Naive B cell (primary cell): ENCODE results near the gene RUBCNL. TPM values are rescaled to one million over a fixed set of nuclear protein-coding genes. Genes with fewer than 3 reads are reported as not detected.

Source experiments
- ATAC-seq, 2 donors: fragments of 150-1000 bp; cut with Tn5 transposase; 2 replicates each; pipeline ENCODE4 v1.10.0; 2021; ENCODE audit warnings: low read depth in 2 of 2, mild to moderate bottlenecking in 2 of 2, moderate library complexity in 2 of 2
- DNase-seq: peaks from one replicate; pipeline ENCODE4 v3.0.0; 2022
- H3K27ac Mint-ChIP-seq, 6 donors: one replicate each; pipeline ENCODE4 v1.8.0; 2020 to 2022; ENCODE audit warnings: mild to moderate bottlenecking in 6 of 6, mixed read lengths in 6 of 6, moderate library complexity in 5 of 6, inconsistent platforms in 2 of 6
- H3K27me3 Mint-ChIP-seq, 3 donors: one replicate each; pipeline ENCODE4 v1.8.0; 2021 to 2022; ENCODE audit warnings: mixed read lengths in 3 of 3, mild to moderate bottlenecking in 1 of 3
- H3K36me3 Mint-ChIP-seq, 2 donors: one replicate each; pipeline ENCODE4 v1.8.0; 2020 to 2022; ENCODE audit warnings: mixed read lengths in 2 of 2, inconsistent platforms in 1 of 2, mild to moderate bottlenecking in 1 of 2
- H3K4me1 Mint-ChIP-seq, 3 donors: one replicate each; pipeline ENCODE4 v1.8.0; 2020 to 2022; ENCODE audit warnings: mixed read lengths in 3 of 3, inconsistent platforms in 1 of 3, mild to moderate bottlenecking in 1 of 3, moderate library complexity in 1 of 3
- H3K4me3 Mint-ChIP-seq, 8 donors: one replicate each; pipeline ENCODE4 v1.8.0; 2020 to 2022; ENCODE audit warnings: mild to moderate bottlenecking in 8 of 8, mixed read lengths in 8 of 8, moderate library complexity in 8 of 8, inconsistent platforms in 2 of 8
- H3K9me3 Mint-ChIP-seq, 7 donors: one replicate each; pipeline ENCODE4 v1.8.0; 2020 to 2022; ENCODE audit warnings: mixed read lengths in 7 of 7, mild to moderate bottlenecking in 5 of 7, inconsistent platforms in 2 of 7, moderate library complexity in 1 of 7
- polyA plus RNA-seq, 6 donors: library from polyadenylated mRNA; unstranded; fragments of 300-500 nt; fragmentation: Illumina TruSeq; gene quantifications; one replicate each; pipeline ENCODE4 v1.2.3, GENCODE V29; 2021; ENCODE audit warnings: low read depth in 6 of 6

RUBCNL gene
- polyA plus RNA-seq, 6 donors from 2014 or later, result 102 to 156 (median 129) TPM

- Mint-ChIP-seq H3K4me3 (no peak overlapping the region), H3K9me3 (no peaks in the 10 kb centered on the region), H3K36me3 (no peaks in the 10 kb centered on the region), H3K27me3 (no peaks in the 10 kb centered on the region), H3K27ac (no peak overlapping the region), H3K4me1 (peaks cover 0 to 2% (median 0%) of the 10 kb centered on the region in 3 donors)
- ATAC-seq (no peak), DNase-seq (no peak)
These were observed 59.8 kb downstream of the RUBCNL start for GRCh38 chr13:46327246-46327645.

DNA sequence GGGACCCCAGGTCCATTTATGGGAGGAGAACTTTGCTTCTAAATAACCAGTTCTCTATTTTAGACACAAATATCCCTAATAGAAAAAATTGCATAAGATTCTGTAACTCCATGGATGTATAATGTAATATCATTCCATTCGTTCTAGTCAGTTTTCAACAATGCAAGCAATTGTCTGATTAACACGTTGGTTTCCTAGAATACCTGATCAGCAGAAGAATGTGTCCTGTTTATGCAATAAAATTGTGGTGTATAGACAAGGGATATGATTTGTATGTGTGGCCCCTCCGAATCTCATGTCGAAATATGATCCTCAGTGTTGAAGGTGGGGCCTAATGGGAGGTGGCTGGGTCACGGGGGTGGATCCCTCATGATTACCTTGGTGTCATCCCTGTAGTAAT lies 62.1 kb downstream of the RUBCNL start:
- ATAC-seq, result no peak
- no peak overlapping the region for H3K4me3 Mint-ChIP-seq
- H3K27me3 Mint-ChIP-seq, result no peaks in the 10 kb centered on the region
- no peaks in the 10 kb centered on the region for H3K36me3 Mint-ChIP-seq
- no peak overlapping the region for H3K27ac Mint-ChIP-seq
- H3K9me3 Mint-ChIP-seq, result no peaks in the 10 kb centered on the region
- peaks cover 7 to 11% (median 7%) of the 10 kb centered on the region in 3 donors for H3K4me1 Mint-ChIP-seq
- DNase-seq, result no peak

- DNase-seq (peak; percentile 42), ATAC-seq (peak; percentile 69 to 82)
- H3K9me3 Mint-ChIP-seq, result peaks cover 0 to 2% (median 0%) of the 10 kb centered on the region in 7 donors
- H3K27me3 Mint-ChIP-seq, result no peaks in the 10 kb centered on the region
- H3K36me3 Mint-ChIP-seq, result no peaks in the 10 kb centered on the region
- no peak overlapping the region for H3K4me3 Mint-ChIP-seq
- H3K27ac Mint-ChIP-seq, result peak overlapping the region in 1 of 6 donors; percentile 33
- peaks cover 15 to 25% (median 17%) of the 10 kb centered on the region in 3 donors for H3K4me1 Mint-ChIP-seq
These were observed 65.4 kb downstream of the RUBCNL start for GRCh38 chr13:46321494-46322225.

DNA sequence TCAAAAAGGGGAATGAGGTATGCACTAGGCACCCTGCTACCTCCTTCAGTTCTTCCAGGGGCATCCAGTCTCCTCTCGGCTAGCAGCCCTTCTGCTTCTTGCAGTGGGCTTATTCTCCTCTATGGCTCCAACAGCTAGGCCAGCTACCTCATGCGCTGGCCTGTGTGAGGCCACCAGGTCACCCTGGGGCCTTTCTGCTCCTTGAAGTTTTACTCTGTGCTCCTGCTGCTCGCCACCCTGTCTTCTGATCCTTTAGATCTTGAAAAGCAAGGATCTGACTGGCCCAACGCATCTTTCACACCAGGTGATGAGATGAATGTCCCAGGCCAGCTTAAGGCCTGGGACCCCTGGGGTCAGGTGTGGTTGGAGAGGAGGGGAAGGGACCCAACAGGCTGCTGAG lies 66.2 kb downstream of the RUBCNL start:
- H3K9me3 Mint-ChIP-seq, result peaks cover 0 to 2% (median 0%) of the 10 kb centered on the region in 7 donors
- DNase-seq, result no peak
- no peaks in the 10 kb centered on the region for H3K36me3 Mint-ChIP-seq
- peaks cover 15 to 25% (median 17%) of the 10 kb centered on the region in 3 donors for H3K4me1 Mint-ChIP-seq
- peak overlapping the region in 1 of 6 donors; percentile 56 for H3K27ac Mint-ChIP-seq
- H3K4me3 Mint-ChIP-seq, result no peak overlapping the region
- no peaks in the 10 kb centered on the region for H3K27me3 Mint-ChIP-seq
- no peak for ATAC-seq

DNA sequence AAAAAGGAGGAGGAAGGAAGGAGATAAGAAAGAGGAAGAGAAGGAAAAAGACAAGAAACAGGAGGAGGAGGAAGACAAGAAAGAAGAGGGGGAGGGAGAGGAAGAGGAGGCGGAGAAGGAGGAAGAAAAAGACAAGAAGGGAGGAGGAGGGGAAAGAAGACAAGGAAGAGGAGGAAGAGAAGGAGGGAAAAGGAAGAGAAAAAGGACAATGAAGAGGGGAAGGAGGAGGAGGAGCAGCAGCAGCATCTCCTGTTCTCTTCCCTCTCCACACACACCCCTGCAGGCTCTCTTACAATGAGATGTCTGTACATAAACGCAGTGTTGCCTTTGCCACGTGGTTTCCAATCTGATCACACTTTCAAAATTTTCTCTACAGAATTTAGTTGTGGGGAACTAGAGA lies 66.6 kb downstream of the RUBCNL start:
- DNase-seq, result no peak
- H3K27ac Mint-ChIP-seq, result no peak overlapping the region

GRCh38 chr13:46318986-46319385 lies 68.1 kb downstream of the RUBCNL start:
- no peak overlapping the region for H3K27ac Mint-ChIP-seq
- H3K9me3 Mint-ChIP-seq, result peaks cover 0 to 2% (median 0%) of the 10 kb centered on the region in 7 donors
- peaks cover 17 to 25% (median 18%) of the 10 kb centered on the region in 3 donors for H3K4me1 Mint-ChIP-seq
- H3K4me3 Mint-ChIP-seq, result no peak overlapping the region
- no peak for DNase-seq
- H3K36me3 Mint-ChIP-seq, result no peaks in the 10 kb centered on the region
- no peaks in the 10 kb centered on the region for H3K27me3 Mint-ChIP-seq
- ATAC-seq, result peak; percentile 40 to 58

More for the DNA sequence above, 66.6 kb downstream of the RUBCNL start:
- Mint-ChIP-seq H3K27me3 (no peaks in the 10 kb centered on the region), H3K4me1 (peaks cover 15 to 25% (median 17%) of the 10 kb centered on the region in 3 donors), H3K4me3 (no peak overlapping the region), H3K36me3 (no peaks in the 10 kb centered on the region), H3K9me3 (peaks cover 0 to 2% (median 0%) of the 10 kb centered on the region in 7 donors)
- ATAC-seq, result no peak

DNA sequence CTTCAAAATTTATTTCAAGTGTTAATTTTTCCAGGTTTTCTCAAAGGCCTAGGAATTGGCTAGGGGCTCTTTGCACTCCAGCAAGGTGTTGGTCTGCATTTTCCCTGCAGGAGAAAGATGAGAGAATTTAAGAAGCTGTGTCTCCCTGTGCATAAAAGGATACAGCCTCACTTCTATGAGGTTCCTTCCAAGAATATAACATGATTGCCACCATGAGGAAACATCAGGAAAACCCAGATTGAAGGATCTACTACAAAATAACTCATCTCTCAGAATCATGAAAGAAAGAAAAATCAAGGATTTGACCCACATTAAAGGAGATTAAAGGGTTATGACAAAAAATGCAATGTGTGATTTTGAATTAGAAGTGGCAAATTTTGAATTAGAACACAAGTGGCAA lies 69.9 kb downstream of the RUBCNL start:
- H3K36me3 Mint-ChIP-seq, result no peaks in the 10 kb centered on the region
- no peaks in the 10 kb centered on the region for H3K27me3 Mint-ChIP-seq
- no peak for DNase-seq
- peak overlapping the region in 1 of 6 donors; percentile 21 for H3K27ac Mint-ChIP-seq
- peaks cover 22 to 29% (median 22%) of the 10 kb centered on the region in 3 donors for H3K4me1 Mint-ChIP-seq
- H3K4me3 Mint-ChIP-seq, result no peak overlapping the region
- no peak for ATAC-seq
- peaks cover 0 to 2% (median 0%) of the 10 kb centered on the region in 7 donors for H3K9me3 Mint-ChIP-seq

DNA sequence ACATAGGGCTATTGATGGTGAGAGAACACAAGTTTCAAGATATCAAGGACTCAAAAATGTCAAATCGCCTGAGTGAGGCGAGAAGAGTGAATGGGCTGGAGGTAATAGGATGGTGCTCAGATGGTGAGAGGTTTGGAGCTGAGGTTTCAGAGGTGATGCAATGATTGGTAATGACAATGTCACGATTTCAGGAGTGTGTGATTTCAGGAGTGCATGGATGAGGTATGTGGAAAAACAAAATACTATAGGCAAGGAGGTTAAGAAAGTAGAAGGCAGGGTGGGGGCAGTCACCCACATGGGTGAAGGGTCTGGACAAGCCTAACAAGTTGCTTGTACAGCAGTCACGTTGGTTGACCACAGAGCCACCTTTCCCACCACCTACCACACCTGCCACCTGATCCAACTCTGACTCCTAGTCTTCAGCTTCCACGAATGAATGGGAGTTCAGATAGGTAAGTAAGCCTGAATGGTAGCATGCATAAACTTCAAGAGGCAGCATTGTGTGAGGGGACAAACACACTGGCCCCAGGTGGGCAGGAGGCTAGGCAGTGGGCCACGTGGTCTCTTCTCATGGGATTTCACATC lies 71.5 kb downstream of the RUBCNL start:
- Mint-ChIP-seq H3K27me3 (no peaks in the 10 kb centered on the region), H3K9me3 (peaks cover 0 to 5% (median 0%) of the 10 kb centered on the region in 7 donors), H3K36me3 (peaks cover 1 to 5% of the 10 kb centered on the region in 2 donors), H3K27ac (peak overlapping the region in 1 of 6 donors; percentile 24), H3K4me1 (peaks cover 15 to 22% (median 15%) of the 10 kb centered on the region in 3 donors), H3K4me3 (no peak overlapping the region)
- DNase-seq, result no peak
- no peak for ATAC-seq

DNA sequence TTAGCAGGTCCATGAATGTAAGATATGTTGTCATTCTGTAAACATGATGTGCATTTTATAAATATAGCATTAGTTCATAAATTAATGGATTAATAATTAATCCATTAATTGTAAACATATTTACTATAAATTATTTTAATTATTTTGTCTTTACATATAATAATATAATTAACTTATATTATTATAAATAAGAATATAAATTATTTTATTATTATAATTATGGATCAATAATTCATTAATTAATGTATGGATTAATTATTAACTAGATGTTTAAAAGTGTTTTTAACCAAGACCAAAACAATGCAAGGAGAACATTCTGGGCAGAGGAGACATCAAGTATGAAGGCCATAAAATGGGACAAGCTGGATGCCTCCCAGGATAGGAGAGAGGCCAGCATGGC lies 72.0 kb downstream of the RUBCNL start:
- H3K9me3 Mint-ChIP-seq, result peaks cover 0 to 10% (median 2%) of the 10 kb centered on the region in 7 donors

GRCh38 chr13:46314587-46314986 lies 72.5 kb downstream of the RUBCNL start:
- Mint-ChIP-seq H3K9me3 (peaks cover 0 to 14% (median 5%) of the 10 kb centered on the region in 7 donors), H3K4me1 (peaks cover 10 to 21% (median 15%) of the 10 kb centered on the region in 3 donors), H3K36me3 (peaks cover 11 to 15% of the 10 kb centered on the region in 2 donors), H3K27ac (peak overlapping the region in 1 of 6 donors; percentile 75), H3K4me3 (no peak overlapping the region), H3K27me3 (no peaks in the 10 kb centered on the region)
- no peak for DNase-seq
- no peak for ATAC-seq

More for the DNA sequence above, 72.0 kb downstream of the RUBCNL start:
- Mint-ChIP-seq H3K27ac (no peak overlapping the region), H3K4me3 (no peak overlapping the region), H3K36me3 (peaks cover 7 to 11% of the 10 kb centered on the region in 2 donors), H3K27me3 (no peaks in the 10 kb centered on the region), H3K4me1 (peaks cover 10 to 22% (median 15%) of the 10 kb centered on the region in 3 donors)
- no peak for ATAC-seq
- DNase-seq, result no peak

DNA sequence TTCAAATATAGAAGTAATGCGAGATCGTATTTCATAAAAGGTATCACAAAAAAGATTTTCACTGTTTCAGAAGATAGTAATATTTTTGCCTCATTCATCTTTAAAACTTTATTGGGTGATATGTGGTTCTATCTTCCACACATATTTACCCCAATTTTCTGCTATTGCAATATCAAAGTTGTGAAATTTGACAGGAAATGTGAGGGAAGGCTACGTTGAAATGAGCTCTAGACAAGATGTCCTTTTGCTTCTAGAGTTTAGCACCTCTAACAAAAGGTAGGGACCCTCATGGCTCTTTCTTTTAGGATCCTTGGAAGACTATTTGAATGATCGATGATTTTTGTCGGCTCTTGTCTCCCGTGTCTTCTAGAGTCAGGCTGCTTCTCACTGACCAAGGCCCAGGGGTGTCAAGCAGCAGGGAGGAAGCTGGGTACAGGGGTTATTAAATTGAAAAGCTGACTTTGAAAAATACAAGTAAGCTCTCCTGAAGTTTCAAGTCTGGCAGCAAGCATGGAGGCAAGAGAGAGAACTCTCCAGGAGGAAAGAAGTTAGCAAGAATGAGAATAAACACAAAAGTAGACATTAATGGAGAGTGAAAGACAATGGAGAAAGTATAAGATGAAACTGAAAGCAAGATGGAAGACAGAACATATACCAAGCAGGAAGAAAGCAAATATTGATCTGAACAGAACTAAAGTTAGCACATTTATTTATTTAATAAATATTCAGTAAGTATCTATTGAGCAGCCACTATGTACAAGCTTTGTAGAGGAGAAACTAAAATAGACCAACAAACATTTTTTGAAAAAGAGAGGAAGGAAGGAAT lies 73.4 kb downstream of the RUBCNL start:
- no peaks in the 10 kb centered on the region for H3K27me3 Mint-ChIP-seq
- peaks cover 13 to 18% of the 10 kb centered on the region in 2 donors for H3K36me3 Mint-ChIP-seq
- H3K4me1 Mint-ChIP-seq, result peaks cover 5 to 12% (median 9%) of the 10 kb centered on the region in 3 donors
- H3K27ac Mint-ChIP-seq, result peak overlapping the region in 2 of 6 donors; percentile 18 to 44
- no peak for ATAC-seq
- H3K9me3 Mint-ChIP-seq, result peaks cover 0 to 18% (median 5%) of the 10 kb centered on the region in 7 donors
- DNase-seq, result no peak
- peak overlapping the region in 1 of 8 donors; percentile 25 for H3K4me3 Mint-ChIP-seq

- H3K9me3 Mint-ChIP-seq, result peaks cover 0 to 18% (median 6%) of the 10 kb centered on the region in 7 donors
- ATAC-seq (no peak), DNase-seq (no peak)
- H3K4me1 Mint-ChIP-seq, result peaks cover 5 to 7% (median 6%) of the 10 kb centered on the region in 3 donors
- H3K36me3 Mint-ChIP-seq, result peaks cover 13 to 18% of the 10 kb centered on the region in 2 donors
- H3K4me3 Mint-ChIP-seq, result no peak overlapping the region
- no peak overlapping the region for H3K27ac Mint-ChIP-seq
- H3K27me3 Mint-ChIP-seq, result no peaks in the 10 kb centered on the region
These were observed 74.0 kb downstream of the RUBCNL start for GRCh38 chr13:46313024-46313423.

GRCh38 chr13:46311217-46311616 lies 75.8 kb downstream of the RUBCNL start:
- DNase-seq, result no peak
- Mint-ChIP-seq H3K9me3 (peaks cover 0 to 18% (median 6%) of the 10 kb centered on the region in 7 donors), H3K27ac (no peak overlapping the region), H3K4me3 (no peak overlapping the region), H3K4me1 (peaks cover 4 to 7% (median 5%) of the 10 kb centered on the region in 3 donors), H3K27me3 (peaks cover 0 to 3% (median 0%) of the 10 kb centered on the region in 3 donors), H3K36me3 (peaks cover 13 to 18% of the 10 kb centered on the region in 2 donors)
- no peak for ATAC-seq
